ENCODE measurements around the gene UBL5.

Gene UBL5

DNA sequence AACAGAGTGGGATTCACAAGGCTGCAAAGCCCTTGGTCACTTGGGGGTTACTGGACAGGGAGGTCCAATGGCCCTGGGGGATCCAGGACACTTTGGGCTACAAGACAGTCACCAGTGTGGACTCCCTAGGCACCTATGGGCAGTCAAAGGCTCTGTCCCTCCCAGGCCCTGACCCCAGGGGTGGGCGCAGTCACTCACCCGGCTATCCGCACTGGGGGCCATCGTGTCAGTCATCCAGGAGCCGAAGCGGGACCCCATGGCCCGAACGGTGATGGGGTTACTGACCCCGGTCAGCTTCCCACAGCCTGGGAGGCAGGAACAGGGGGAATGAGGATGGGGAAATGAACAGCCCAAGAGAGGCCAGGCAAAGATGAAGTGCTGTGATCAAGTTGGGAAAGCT is 28.9 kb downstream of the UBL5 start:
- DNase-seq (ENCODE audit: low spot score), result no peak

DNA sequence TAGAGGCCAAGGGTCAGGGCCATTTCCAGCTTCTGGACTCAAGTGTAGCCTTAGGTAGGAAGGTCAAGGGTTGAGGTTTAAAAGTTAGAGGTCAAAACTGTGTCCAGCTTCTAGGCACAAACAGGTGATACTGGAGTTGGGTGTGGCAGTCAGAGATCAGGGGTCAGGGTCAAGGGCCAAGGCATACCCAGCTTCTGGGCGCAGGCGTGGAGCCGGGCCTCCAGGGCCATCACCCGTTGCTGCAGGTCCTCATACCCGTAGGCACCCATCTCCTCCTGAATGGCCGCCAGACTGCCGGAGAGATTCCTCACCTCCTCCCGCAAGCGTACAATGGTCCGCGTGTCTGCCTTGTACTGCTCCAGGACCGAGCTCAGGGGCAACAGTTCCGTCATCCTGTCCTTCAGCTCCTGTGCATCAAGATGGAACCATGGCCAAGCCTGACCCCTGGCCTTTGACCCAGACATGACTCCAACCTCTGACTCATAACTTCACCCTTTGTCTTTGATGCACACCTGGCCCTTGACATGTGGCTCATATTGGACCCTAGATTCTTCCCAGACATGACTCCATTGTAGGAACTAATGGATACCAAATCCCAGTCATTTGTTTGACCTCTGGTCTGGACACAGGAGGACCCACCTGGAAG is 29.5 kb downstream of the UBL5 start:
- no peak for DNase-seq (ENCODE audit: low spot score)

GRCh38 chr19:9857920-9858746 is 30.4 kb downstream of the UBL5 start:
- no peak for DNase-seq (ENCODE audit: low spot score)

DNA sequence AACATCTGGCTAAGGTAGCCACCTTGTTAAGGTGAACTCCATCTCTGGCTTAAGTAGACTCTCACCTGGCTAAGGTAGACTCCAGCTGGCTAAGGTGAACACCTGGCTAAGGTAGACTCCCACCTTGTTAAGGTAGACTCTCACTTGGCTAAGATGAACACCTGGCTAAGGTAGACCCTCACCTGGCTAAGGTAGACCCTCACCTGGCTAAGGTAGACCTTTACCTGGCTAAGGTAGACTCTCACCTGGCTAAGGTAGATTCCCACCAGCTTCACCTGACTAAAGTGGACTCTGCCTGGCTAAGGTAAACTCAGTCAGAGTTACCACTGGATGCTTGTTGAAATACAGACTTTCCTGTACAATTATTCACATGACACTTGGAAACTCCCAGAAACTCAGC is 31.0 kb downstream of the UBL5 start:
- DNase-seq (ENCODE audit: low spot score), result no peak

DNA sequence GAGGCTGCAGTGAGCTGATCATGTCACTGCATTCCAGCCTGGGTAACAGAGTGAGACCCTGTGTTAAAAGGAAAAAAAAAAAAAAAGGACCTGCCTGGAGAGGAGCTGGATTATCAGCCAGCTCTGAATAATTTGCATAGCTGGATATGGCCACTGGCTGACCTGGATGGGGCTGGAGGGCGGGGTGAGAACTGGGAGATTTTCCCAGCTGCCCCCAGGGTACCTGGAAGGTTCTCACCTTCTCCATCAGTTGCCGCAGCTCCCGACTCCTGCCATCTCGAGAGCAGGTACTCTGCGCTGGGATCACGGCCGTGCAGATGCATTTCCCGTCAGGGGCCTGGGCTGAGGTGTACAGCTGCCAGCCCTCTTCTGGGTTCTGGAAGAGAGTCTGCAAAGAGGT is 32.7 kb downstream of the UBL5 start:
- DNase-seq (ENCODE audit: low spot score), result no peak

GRCh38 chr19:9861503-9861902 is 33.8 kb downstream of the UBL5 start:
- no peak for DNase-seq (ENCODE audit: low spot score)

DNA sequence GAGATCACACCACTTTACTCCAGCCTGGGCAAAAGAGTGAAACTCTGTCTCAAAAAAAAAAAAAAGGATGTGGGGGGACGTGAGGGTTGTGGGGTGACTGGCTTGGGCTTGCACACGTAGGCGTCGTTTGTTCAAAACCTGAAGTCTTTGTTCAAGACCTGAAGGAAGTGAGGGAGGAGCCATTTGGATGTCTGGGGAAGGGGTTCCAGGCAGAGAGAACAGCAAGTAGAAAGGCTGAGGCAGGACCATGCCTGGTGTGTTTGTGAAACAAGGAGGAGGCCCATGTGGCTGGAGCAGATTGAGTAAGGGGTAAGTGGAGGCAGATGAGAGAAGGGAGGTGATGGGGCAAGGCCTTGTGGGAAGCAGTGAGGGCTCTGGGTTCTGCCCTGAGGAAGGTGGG is 35.2 kb downstream of the UBL5 start:
- no peak for DNase-seq (ENCODE audit: low spot score)

DNA sequence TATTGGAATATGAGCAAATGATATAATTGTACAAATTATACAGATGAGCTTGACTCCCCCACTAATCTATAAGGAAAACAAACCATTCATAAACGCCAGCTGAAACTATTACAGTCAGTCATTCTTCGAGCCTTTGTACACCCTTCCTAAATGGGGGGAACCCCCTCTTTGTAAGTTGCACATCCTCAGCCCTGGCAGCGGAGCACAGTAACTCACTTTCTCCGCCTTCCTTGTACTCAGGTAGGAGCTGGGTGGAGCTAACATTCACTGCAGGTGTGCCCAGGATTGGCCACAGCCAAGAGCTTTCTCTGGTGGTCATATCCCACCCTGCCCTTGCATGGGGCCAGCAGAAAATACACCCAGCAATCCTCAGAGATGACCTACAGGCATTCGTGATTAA is 36.0 kb downstream of the UBL5 start:
- DNase-seq (ENCODE audit: low spot score), result no peak

GRCh38 chr19:9865732-9866501 is 38.2 kb downstream of the UBL5 start:
- DNase-seq (ENCODE audit: low spot score), result no peak

DNA sequence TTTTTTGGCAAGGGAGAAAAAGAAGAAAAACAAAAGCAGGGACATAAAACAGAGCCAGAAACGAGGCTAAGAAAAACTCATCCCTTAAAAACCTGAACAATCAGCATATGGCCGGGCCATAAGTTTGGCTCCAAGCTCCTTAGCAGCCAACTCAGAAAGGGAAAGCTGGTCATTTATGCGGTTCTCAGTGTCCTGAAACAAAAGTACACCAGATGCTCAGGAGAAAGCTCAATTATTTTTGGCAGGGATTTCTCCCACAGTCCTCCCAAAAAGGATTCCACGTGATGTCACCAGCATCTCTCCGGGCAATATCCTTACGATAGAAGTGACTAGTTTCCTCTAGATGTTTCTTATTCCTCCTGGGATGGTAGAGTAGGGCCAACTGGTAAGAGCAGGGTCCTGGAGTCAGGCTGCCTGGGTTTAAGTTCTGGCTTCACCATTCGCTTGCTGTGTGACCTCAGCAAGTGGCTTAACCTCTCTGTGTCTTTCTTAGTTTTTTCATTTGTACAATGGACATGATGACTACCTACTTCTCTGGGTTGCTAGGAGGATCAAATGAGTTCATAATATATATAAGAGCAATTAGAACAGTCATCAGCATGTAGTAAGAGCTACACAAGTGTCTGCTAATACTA is 41.4 kb downstream of the UBL5 start:
- no peak for DNase-seq (ENCODE audit: low spot score)

GRCh38 chr19:9871626-9872338 is 44.1 kb downstream of the UBL5 start:
- no peak for DNase-seq (ENCODE audit: low spot score)

- DNase-seq (ENCODE audit: low spot score), result no peak
These were observed 45.0 kb downstream of the UBL5 start for GRCh38 chr19:9872618-9873242.

DNA sequence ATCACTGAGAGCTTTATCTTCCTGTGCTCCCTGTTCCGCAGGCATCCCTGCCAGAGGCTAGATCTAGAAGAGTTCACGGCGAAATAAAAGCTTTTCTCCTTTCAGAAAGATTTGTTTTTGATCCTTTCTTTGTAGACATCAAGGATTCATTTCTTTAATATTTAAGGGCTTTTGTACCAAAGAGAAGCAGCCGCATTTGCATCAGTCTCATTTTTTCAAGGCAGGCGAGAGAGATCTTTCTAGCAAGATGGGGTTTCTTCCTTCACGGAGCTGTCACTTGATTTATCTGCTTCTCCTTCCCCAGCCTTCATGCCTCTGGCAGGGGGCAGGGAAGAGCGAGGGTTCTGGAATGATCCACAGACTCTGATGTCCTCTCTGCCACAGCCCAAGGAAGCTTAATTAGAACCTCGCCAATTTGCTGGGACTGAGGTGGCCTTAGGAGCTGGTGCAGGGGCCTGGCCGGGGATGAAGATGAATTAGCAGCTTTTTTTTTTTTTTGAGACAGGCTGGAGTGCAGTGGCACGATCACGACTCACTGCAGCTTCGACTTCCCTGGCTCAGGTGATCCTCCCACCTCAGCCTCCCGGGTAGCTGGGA is 47.4 kb downstream of the UBL5 start:
- no peak for DNase-seq (ENCODE audit: low spot score)

GRCh38 chr19:9875796-9876195 is 48.1 kb downstream of the UBL5 start:
- DNase-seq (ENCODE audit: low spot score), result no peak

GRCh38 chr19:9877780-9878510 is 50.2 kb downstream of the UBL5 start:
- DNase-seq (ENCODE audit: low spot score), result peak; percentile 45

DNA sequence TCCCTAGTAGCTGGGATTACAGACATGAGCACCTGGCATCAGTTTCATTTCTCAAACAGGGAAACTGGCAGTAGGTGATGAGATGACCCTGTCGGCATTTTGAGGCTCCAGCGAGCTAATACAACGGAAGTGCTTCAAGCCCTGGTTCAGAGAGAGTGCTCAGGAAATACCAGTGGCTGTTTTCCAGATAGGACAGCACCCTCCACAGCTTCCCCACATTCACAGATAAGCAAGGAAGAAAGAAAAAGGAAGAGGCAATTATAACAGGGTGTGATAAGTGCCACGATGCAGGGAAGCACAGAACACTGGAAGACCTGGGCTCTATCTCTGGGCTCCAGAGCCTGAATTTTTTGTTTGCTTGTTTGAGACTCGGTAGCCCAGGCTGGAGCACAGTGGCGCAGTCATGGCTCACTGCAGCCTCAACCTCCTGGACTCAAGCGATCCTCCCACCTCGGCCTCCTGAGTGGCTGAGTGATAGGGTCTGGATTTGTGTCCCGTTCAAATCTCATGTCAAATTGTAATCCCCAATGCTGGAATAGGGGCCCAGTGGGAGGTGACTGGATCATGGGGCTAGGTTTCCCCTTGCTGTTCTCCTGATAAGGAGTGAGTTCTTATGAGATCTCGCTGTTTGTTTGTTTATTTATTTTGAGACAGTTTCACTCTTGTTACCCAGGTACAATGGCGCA is 50.9 kb downstream of the UBL5 start:
- DNase-seq (ENCODE audit: low spot score), result no peak
